GM06990 (cell line): ENCODE data around the gene NQO1.

Experiments
- DNase-seq: peaks from one replicate; pipeline ENCODE4 v3.0.0-alpha.2; 2011; ENCODE audit not compliant: insufficient read length; ENCODE audit errors: extremely low read depth
- H3K27me3 ChIP-seq: replicated peaks from 2 replicates; pipeline ENCODE4 v1.6.0; 2011; ENCODE audit warnings: low read length; ENCODE audit not compliant: control insufficient read depth, insufficient read depth
- H3K36me3 ChIP-seq: 2 replicates; pipeline ENCODE4 v1.5.1; 2011; ENCODE audit warnings: low read length; ENCODE audit not compliant: control insufficient read depth, insufficient read depth
- H3K4me3 ChIP-seq: replicated peaks from 2 replicates; pipeline ENCODE4 v1.5.1; 2011; ENCODE audit warnings: low read depth, mild to moderate bottlenecking, control low read depth, low read length
- CTCF ChIP-seq: IDR thresholded peaks from 2 replicates; pipeline ENCODE4 v1.5.1; 2011; ENCODE audit warnings: low read length, control low read depth, mild to moderate bottlenecking, inconsistent platforms; ENCODE audit not compliant: insufficient read depth, poor library complexity, severe bottlenecking

The NQO1 gene

DNA sequence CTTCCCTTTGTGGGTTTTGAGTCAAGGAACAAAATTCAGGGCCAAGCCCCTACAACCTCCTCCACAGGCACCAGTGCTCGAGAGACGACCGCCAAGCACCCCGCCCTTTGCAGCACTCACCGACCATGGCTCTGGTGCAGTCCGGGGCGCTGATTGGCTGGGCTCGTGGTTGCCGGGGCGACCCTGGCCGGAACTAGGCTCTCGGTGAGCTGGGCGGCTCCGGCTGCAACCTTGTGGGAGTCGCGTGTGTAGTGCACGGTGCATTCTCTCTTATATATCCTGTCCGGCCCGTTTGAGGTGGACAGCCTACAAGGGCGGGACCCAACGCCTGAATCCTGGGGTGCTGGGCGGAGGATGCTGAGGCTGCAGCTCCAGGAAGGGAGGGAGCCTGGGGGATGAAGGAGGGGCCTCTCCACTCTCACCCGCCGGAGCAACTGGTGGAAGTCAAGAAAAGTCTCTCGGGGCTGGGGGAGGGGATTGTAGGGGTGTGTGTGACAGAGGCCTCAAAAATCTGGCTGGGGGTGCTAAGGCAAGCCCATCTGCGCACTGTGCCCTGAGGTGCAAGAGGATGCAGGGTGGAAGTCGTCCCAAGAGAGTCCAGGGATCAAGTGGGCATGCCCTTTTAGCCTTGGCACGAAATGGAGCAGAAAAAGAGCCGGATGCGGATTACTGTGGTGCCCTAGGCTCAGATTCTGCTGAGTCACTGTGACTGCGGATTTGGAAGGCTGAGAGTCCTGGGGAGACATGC, at the start of gene NQO1:
Gene NQO1 (minus strand): TSS at position 248 of the 748 bp plus-strand sequence. CDS start 121 bp downstream, at position 127.
- Histone ChIP-seq H3K27me3 (no peaks in the 10 kb centered on the region), H3K4me3 (peak within 1 kb of the TSS; percentile 65), H3K36me3 (no peaks in the 10 kb centered on the region; the same call in 1 of the 2 replicates)
- peak; percentile 94 for DNase-seq
- no peak for TF ChIP-seq CTCF

- no peak for DNase-seq
- H3K36me3 ChIP-seq, result no peaks in the 10 kb centered on the region; the same call in 1 of the 2 replicates
- H3K27me3 ChIP-seq, result no peaks in the 10 kb centered on the region
- H3K4me3 ChIP-seq, result no peak overlapping the region
- no peak for TF ChIP-seq CTCF
Observed at GRCh38 chr16:69775563-69775962, 49.2 kb upstream of the NQO1 start.

DNA sequence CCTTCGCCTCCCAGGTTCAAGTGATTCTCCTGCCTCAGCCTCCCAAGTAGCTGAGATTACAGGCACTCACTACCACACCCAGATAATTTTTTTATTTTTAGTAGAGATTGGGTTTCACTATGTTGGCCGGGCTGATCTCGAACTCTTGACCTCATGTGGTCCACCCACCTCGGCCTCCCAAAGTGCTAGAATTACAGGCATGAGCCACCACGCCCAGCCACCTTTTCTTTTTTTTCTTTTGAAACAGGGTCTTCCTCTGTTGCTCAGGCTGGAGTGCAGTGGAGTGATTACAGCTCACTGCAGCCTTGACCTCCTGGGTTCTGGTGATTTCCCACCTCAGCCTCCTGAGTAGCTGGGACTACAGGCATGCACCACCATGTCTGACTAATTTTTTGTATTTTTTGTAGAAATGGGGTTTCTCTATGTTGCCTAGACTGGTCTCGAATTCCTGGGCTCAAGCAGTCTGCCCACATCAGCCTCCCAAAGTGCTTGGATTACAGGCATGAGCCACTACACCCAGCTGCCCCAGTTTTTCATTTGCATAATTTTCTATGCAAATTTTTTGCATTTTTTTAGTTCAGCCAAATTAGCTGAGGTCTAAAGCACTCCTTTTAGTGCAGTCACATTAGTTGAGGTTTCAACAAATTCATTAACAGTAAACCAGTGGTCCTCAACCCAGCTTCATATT, 47.0 kb upstream of the NQO1 start:
- Histone ChIP-seq H3K27me3 (no peaks in the 10 kb centered on the region), H3K4me3 (no peak overlapping the region)
- DNase-seq, result peak; percentile 24

DNA sequence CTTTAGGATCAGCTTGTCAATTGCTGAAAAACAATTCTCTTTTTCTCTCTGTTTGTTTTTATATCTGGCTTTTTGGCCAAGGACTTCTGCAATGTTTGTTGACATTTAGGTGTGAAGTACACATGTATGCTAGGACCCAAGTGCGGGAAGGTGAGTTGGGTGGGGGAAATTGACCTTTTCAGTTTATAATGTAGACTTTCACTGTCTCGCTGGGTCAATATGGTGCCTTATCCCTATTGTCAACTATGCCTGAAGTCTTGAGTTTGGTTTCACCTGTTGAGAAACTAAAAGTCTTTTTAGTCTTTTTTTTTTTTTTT, 45.2 kb upstream of the NQO1 start:
- H3K27me3 ChIP-seq, result no peaks in the 10 kb centered on the region
- no peak for TF ChIP-seq CTCF
- H3K4me3 ChIP-seq, result no peak overlapping the region
- DNase-seq, result no peak
- no peaks in the 10 kb centered on the region for H3K36me3 ChIP-seq

More for the DNA sequence above, 47.0 kb upstream of the NQO1 start:
- TF ChIP-seq CTCF, result no peak
- H3K36me3 ChIP-seq, result no peaks in the 10 kb centered on the region; the same call in 1 of the 2 replicates

GRCh38 chr16:69769404-69769803, 43.0 kb upstream of the NQO1 start:
- no peaks in the 10 kb centered on the region; the same call in 1 of the 2 replicates for H3K36me3 ChIP-seq
- TF ChIP-seq CTCF, result no peak
- no peaks in the 10 kb centered on the region for H3K27me3 ChIP-seq
- no peak for DNase-seq
- no peak overlapping the region for H3K4me3 ChIP-seq

GRCh38 chr16:69768666-69769065, 42.3 kb upstream of the NQO1 start:
- Histone ChIP-seq H3K36me3 (no peaks in the 10 kb centered on the region; the same call in 1 of the 2 replicates), H3K4me3 (no peak overlapping the region)
- TF ChIP-seq CTCF, result no peak

More at GRCh38 chr16:69768666-69769065, 42.3 kb upstream of the NQO1 start:
- H3K27me3 ChIP-seq, result no peaks in the 10 kb centered on the region
- DNase-seq, result no peak
